Heart left ventricle (tissue), 16 donors: Measurements from ENCODE around the gene ATP5PF. TPM values are rescaled to one million over a fixed set of nuclear protein-coding genes. Genes with fewer than 3 reads are reported as not detected.

Experiments used
- ATAC-seq, 4 donors: fragments of 200-7000 bp; cut with Tn5 transposase; one replicate each; pipeline ENCODE4 v1.9.1; 2020 to 2022; ENCODE audit warnings: moderate library complexity in 4 of 4, mild to moderate bottlenecking in 3 of 4, moderate number of reproducible peaks in 1 of 4
- DNase-seq, 5 donors: peaks; one replicate each; pipeline ENCODE4 v3.0.0-alpha.2; 2020
- H3K27ac ChIP-seq, 12 donors: fragments of 200-600 bp; sonication (generic) in 4 of 12; one replicate each; pipeline versions ENCODE4 v1.5.0 to v1.8.0; 2016 to 2022; ENCODE audit warnings: mild to moderate bottlenecking in 2 of 12
- H3K27me3 ChIP-seq, 9 donors: fragments of 200-600 bp; sonication (generic) in 2 of 9; one replicate each; pipeline versions ENCODE4 v1.5.1 to v1.8.0; 2016 to 2022; ENCODE audit warnings: mild to moderate bottlenecking in 3 of 9
- H3K36me3 ChIP-seq, 9 donors: fragments of 200-600 bp; sonication (generic) in 2 of 9; one replicate each; pipeline versions ENCODE4 v1.5.0 to v1.8.0; 2018 to 2022; ENCODE audit warnings: mild to moderate bottlenecking in 2 of 9
- H3K4me1 ChIP-seq, 12 donors: fragments of 200-600 bp; sonication (generic) in 4 of 12; one replicate each; pipeline versions ENCODE4 v1.5.0 to v1.8.0; 2016 to 2022; ENCODE audit warnings: mild to moderate bottlenecking in 3 of 12
- H3K4me3 ChIP-seq, 12 donors: fragments of 200-600 bp; sonication (generic) in 4 of 12; one replicate each; pipeline versions ENCODE4 v1.5.0 to v1.8.0; 2017 to 2022; ENCODE audit warnings: mild to moderate bottlenecking in 9 of 12, moderate library complexity in 4 of 12
- H3K9me3 ChIP-seq, 12 donors: fragments of 200-600 bp; sonication (generic) in 4 of 12; one replicate each; pipeline versions ENCODE4 v1.5.0 to v1.8.0; 2016 to 2022; ENCODE audit warnings: mild to moderate bottlenecking in 1 of 12
- CTCF ChIP-seq, 12 donors: fragments of 200-600 bp; sonication (generic) in 4 of 12; IDR thresholded peaks; one replicate each; pipeline versions ENCODE4 v1.5.0 to v1.8.0; 2018 to 2022; ENCODE audit warnings: antibody characterized with exemption in 12 of 12, mild to moderate bottlenecking in 5 of 12
- POLR2A ChIP-seq, 2 donors: fragments of 450-650 bp; IDR thresholded peaks; one replicate each; pipeline ENCODE4 v1.6.1; 2017; ENCODE audit warnings: antibody characterized with exemption in 2 of 2, mild to moderate bottlenecking in 2 of 2, moderate library complexity in 2 of 2
- WGBS, 4 donors: extraction: QIAGEN DNeasy Blood & Tissue Kit in 2 of 4; methylation state at CpG; one replicate each; pipeline versions ENCODE4 v1.1.5 to v1.1.7; 2013 to 2018; 5-methylcytosine and 5-hydroxymethylcytosine counted together
- intact Hi-C, 10 donors: fragments of 100-400 bp; cut with DNase I; formaldehyde crosslinking; loops; one replicate each; pipeline versions ENCODE4 v1.11.1 to v1.14.2; 2022
- polyA plus RNA-seq, 2 donors: library from polyadenylated mRNA; stranded (reverse); fragments of 200-250 nt; gene quantifications; one replicate each; pipeline ENCODE4 v1.2.3, GENCODE V29; 2013
- total RNA-seq, 9 donors: library from RNA; depleted of rRNA in 2 of 9; stranded (reverse); fragments of >200 nt in 2 of 9; fragmentation: NEBNext Ultra II Directional in 3 of 9; extraction: Animal tissue kit (Norgen Biotek cat#: 25700) in 3 of 9; gene quantifications; one replicate each; pipeline versions ENCODE4 v1.1.0 to v1.2.4, GENCODE V29; 2016 to 2023
- donor health status: ischemic (EF 13 %, LVEDD 7.1; RV severe dilation, severe dysfunction).
- donor health status: healthy with polysubstance abuse.
- donor health status: DM: no; HTN: yes; CAD: no.
- donor health status: DM: no; HTN: no; CAD: no.
- donor health status: ischemic (EF 25% LVEDD 6.9; RV normal size, moderate dysfunction).
- donor health status: ischemic (EF 25% LVEDD 5.7; RV mildly dilated, moderate dysfunction).
- donor health status: healthy.
- donor health status: DM: yes; HTN: yes; CAD: no.
- donor health status: ischemic (EF 35%, LVEDD 5.7; RV mildly dilated, moderate dysfunction).
- donor health status: nonischemic (EF 11% LVEDD 7.7; RV severe dilation, severe dysfunction).
- donor health status: DM: yes; HTN: yes; CAD: no.
- donor health status: PGD.
- donor health status: ischemic (EF 29% LVEDD 5.4; RV normal size, mild dysfunction).
- donor health status: nonischemic (EF 23%, LVEDD 6.1; RV moderate dilation, normal function).

Gene ATP5PF
- total and polyA plus RNA-seq, 11 donors, result 479 to 1,745 (median 688) TPM

- Histone ChIP-seq H3K36me3 (peaks cover 0 to 90% (median 66%) of the 10 kb centered on the region in 9 donors), H3K27me3 (no peaks in the 10 kb centered on the region), H3K4me1 (peaks cover 0 to 3% (median 0%) of the 10 kb centered on the region in 12 donors), H3K27ac (no peak overlapping the region), H3K4me3 (no peak overlapping the region), H3K9me3 (no peaks in the 10 kb centered on the region)
- no peak for ATAC-seq
- TF ChIP-seq CTCF (IDR thresholded peaks at IDR 0.05) (no peak), POLR2A (IDR thresholded peaks at IDR 0.05) (no peak)
- intact Hi-C loops, result no loop called here
- 73 to 90% (median 86%) methylated on average over 3 of the region's 3 CpGs for WGBS, 4 donors
- no peak for DNase-seq
These were observed 33.2 kb upstream of the ATP5PF start for GRCh38 chr21:25767921-25768320.

DNA sequence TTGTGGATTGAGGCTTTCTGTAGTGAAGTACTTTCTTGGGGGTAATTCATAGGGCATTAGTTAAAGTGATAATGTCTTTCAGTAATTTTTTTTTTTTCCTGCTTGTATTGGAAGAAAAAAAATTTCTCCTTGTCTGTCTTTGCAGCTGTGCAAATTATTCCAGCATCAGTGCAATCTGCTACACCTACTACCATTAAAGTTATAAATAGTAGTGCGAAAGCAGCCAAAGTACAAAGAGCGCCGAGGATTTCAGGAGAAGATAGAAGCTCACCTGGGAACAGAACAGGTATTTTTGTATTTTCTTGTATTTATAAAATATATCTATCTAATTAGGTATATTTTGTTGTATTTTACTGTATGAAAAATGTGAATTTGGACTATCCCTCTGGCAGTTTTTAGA is 29.4 kb upstream of the ATP5PF start:
- Histone ChIP-seq H3K4me1 (no peaks in the 10 kb centered on the region), H3K27ac (no peak overlapping the region), H3K36me3 (peaks cover 0 to 99% (median 89%) of the 10 kb centered on the region in 9 donors), H3K9me3 (no peaks in the 10 kb centered on the region), H3K27me3 (no peaks in the 10 kb centered on the region), H3K4me3 (no peak overlapping the region)
- TF ChIP-seq CTCF (IDR thresholded peaks at IDR 0.05), result no peak
- TF ChIP-seq POLR2A (IDR thresholded peaks at IDR 0.05), result no peak
- WGBS, 4 donors, result 94 to 95% (median 94%) methylated on average over 3 of the region's 3 CpGs
- intact Hi-C loops, result no loop called here
- DNase-seq (no peak), ATAC-seq (no peak)

- Histone ChIP-seq H3K27ac (no peak overlapping the region), H3K4me1 (peaks cover 0 to 18% (median 0%) of the 10 kb centered on the region in 12 donors), H3K36me3 (peaks cover 0 to 82% (median 76%) of the 10 kb centered on the region in 9 donors), H3K27me3 (no peaks in the 10 kb centered on the region), H3K4me3 (no peak overlapping the region), H3K9me3 (no peaks in the 10 kb centered on the region)
- WGBS, 4 donors, result 86 to 97% (median 94%) methylated on average over 1 of the region's 1 CpG
- ATAC-seq (no peak), DNase-seq (no peak)
- TF ChIP-seq CTCF (IDR thresholded peaks at IDR 0.05) (no peak), POLR2A (IDR thresholded peaks at IDR 0.05) (no peak)
- intact Hi-C loops, result no loop called here
These were observed 26.0 kb upstream of the ATP5PF start for GRCh38 chr21:25760677-25761076.

DNA sequence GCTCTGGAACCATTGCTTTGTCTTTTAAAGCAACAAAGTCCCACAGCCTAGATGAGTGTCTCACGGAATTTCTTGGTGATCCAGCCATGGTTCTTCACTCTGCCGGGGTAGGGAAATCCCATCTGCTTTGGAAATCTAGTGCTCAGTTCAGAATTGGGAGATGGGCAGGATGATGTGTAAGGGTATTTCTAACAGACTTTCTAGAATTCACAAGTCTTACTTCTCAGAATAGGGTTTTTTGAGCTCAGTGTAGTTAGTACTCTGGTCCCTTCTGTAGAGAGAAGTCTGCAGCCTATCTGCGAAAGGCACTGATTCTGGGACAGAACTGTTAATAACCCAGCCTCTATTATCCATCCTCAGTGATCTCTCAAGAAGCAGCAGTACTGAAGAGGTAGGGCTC is 25.4 kb upstream of the ATP5PF start:
- no peak for ATAC-seq
- Histone ChIP-seq H3K4me1 (peaks cover 0 to 18% (median 0%) of the 10 kb centered on the region in 12 donors), H3K27ac (no peak overlapping the region), H3K9me3 (no peaks in the 10 kb centered on the region), H3K27me3 (no peaks in the 10 kb centered on the region), H3K36me3 (peaks cover 0 to 80% (median 71%) of the 10 kb centered on the region in 9 donors), H3K4me3 (no peak overlapping the region)
- TF ChIP-seq CTCF (IDR thresholded peaks at IDR 0.05) (no peak), POLR2A (IDR thresholded peaks at IDR 0.05) (no peak)
- no peak for DNase-seq
- 97 to 100% (median 98%) methylated on average over 3 of the region's 3 CpGs for WGBS, 4 donors
- intact Hi-C loops, result no loop called here
